ENCODE measurements around the gene STAC3.

STAC3 gene

GRCh38 chr12:57229634-57230380 lies 21.2 kb downstream of the STAC3 start, which contains the start of gene SHMT2:
Gene SHMT2, plus strand, starts transcription at chr12:57229711. Its CDS starts 68 bp downstream, at chr12:57229779.
- peak within 1 kb of the TSS; percentile 40 for H3K27ac ChIP-seq
- H3K27me3 ChIP-seq, result peaks cover 46% of the 10 kb centered on the region
- H3K4me3 ChIP-seq (ENCODE audit: low read depth in 1 of 2, low read length in 1 of 2), result peak within 1 kb of the TSS; percentile 51 to 56
- peaks cover 21% of the 10 kb centered on the region for H3K36me3 ChIP-seq
- H3K4me1 ChIP-seq (ENCODE audit: control insufficient read depth in 1 of 2, insufficient read depth in 1 of 2, low read depth in 1 of 2, low read length in 1 of 2), result peaks cover 36 to 44% of the 10 kb centered on the region in 2 experiments
- H3K9me3 ChIP-seq, result no peaks in the 10 kb centered on the region
- TF ChIP-seq CTCF (IDR thresholded peaks at IDR 0.05), result no peak

GRCh38 chr12:57229046-57229633 lies 21.8 kb downstream of the STAC3 start:
- Histone ChIP-seq H3K27me3 (peaks cover 51% of the 10 kb centered on the region), H3K4me1 (ENCODE audit: control insufficient read depth in 1 of 2, insufficient read depth in 1 of 2, low read depth in 1 of 2, low read length in 1 of 2) (peaks cover 40 to 48% of the 10 kb centered on the region in 2 experiments), H3K4me3 (ENCODE audit: low read depth in 1 of 2, low read length in 1 of 2) (peak overlapping the region; percentile 51 to 56), H3K9me3 (no peaks in the 10 kb centered on the region), H3K27ac (no peak overlapping the region), H3K36me3 (peaks cover 20% of the 10 kb centered on the region)
- TF ChIP-seq CTCF (IDR thresholded peaks at IDR 0.05), result no peak

DNA sequence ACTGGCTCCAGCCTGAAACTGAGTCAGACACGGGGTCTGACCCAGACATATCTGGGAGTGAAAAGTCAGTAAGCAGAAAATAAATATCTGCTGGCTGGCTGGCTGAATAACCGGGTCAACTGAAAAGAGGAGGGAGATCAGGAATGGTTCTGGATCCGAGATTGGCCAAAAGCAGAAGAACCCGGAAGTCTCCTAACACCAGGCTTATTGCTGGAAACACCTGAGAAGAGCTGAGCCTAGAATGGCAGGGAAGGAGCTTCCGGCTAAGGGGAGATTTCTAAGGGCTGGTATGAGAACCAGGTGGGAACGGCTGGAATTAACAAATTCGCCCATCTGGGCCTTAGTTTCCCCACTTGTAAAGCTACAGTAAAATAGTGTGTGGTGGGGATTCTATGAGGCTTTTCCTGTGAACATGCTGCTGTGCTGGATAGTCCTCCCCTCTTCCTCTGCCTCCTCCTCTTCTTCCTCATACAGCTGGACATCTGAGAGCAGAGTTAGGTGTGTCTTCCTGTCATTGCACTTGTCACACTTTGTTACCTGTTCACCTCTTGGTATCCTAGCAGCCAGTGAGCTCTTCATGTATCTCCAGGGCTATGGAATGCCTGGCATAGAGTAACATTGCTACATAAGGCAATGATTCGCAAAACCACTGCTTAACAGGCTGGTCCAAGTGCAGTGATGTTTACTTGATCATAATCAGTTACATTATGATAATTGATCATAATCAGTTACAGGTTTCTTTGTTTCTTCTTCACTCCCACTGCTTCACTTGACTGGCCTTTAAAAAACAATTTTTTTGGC lies 23.5 kb downstream of the STAC3 start:
- Histone ChIP-seq H3K4me3 (ENCODE audit: low read depth in 1 of 2, low read length in 1 of 2) (no peak overlapping the region), H3K36me3 (peaks cover 4% of the 10 kb centered on the region), H3K4me1 (ENCODE audit: control insufficient read depth in 1 of 2, insufficient read depth in 1 of 2, low read depth in 1 of 2, low read length in 1 of 2) (peaks cover 40 to 48% of the 10 kb centered on the region in 2 experiments), H3K27me3 (peaks cover 67% of the 10 kb centered on the region), H3K9me3 (no peaks in the 10 kb centered on the region), H3K27ac (no peak overlapping the region)
- no peak for TF ChIP-seq CTCF (IDR thresholded peaks at IDR 0.05)

DNA sequence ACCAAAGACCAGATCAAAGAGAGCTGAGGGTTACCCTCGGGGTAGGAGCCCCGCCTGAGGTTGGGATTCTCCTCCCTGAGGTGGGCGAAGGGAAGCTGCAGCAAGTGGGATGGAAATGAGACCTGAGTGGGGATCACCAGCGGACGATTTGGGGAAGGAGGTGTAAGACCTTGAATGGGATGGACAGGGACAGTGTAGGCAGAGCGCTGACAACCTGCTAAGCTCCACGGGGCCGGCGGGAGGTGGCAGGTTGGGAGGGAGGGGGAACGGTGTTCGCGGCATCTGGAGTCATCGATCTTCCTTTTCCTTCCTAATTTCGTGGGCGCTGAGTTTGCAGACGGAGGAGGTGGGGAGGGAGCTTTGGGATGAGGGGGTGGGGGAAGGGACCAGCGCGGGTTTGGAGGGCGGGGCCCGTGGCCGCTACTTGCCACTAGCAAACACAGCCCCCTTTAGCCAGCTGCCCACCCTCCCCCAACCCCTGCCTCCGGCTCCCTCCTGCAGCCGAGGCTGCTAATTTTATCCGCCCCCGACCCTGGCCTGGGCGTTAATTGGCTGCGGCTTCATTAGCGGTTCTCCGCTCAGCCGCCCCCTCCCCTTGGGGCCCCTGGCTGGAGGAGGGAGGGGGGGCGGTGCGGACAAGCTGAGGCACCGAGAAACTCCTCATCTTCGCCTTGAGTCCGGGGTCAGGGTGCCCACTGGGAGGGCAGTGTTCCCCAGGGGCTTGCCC lies 24.2 kb downstream of the STAC3 start:
- no peaks in the 10 kb centered on the region for H3K9me3 ChIP-seq
- H3K27me3 ChIP-seq, result peaks cover 75% of the 10 kb centered on the region
- no peaks in the 10 kb centered on the region for H3K36me3 ChIP-seq
- peaks cover 40 to 48% of the 10 kb centered on the region in 2 experiments for H3K4me1 ChIP-seq (ENCODE audit: control insufficient read depth in 1 of 2, insufficient read depth in 1 of 2, low read depth in 1 of 2, low read length in 1 of 2)
- peak overlapping the region in 1 of 2 experiments; percentile 6 for H3K4me3 ChIP-seq (ENCODE audit: low read depth in 1 of 2, low read length in 1 of 2)
- TF ChIP-seq CTCF (IDR thresholded peaks at IDR 0.05), result no peak
- H3K27ac ChIP-seq, result no peak overlapping the region

DNA sequence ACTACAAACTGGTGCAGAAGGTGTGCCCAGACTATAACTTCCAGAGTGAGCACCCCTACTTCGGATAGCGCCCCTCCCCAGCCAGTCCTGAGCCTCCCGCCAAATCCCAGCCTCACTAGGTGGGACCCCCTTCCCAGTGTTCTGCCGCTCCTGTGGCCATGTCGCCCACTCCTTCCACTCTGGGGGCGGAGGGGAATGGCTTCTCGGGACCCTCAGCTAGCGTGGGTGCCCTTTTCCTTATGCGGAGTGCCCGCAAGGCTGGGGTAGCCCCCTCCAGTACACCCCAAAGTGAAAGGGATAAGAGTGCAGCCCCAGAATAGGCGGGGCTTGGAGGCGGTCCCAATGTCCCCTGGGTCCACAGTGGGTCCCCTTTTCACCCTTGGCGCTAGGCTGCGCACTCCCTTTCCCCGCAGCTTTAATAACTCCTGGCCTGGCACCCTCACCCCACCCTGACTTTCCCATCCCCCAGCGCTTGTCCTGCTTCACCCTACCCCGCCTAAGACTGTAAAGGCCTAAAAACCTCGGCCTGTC lies 25.2 kb downstream of the STAC3 start:
- peaks cover 85% of the 10 kb centered on the region for H3K27me3 ChIP-seq
- H3K9me3 ChIP-seq, result no peaks in the 10 kb centered on the region
- H3K27ac ChIP-seq, result no peak overlapping the region
- no peak for TF ChIP-seq CTCF (IDR thresholded peaks at IDR 0.05)
- peaks cover 38 to 48% of the 10 kb centered on the region in 2 experiments for H3K4me1 ChIP-seq (ENCODE audit: control insufficient read depth in 1 of 2, insufficient read depth in 1 of 2, low read depth in 1 of 2, low read length in 1 of 2)
- no peaks in the 10 kb centered on the region for H3K36me3 ChIP-seq
- H3K4me3 ChIP-seq (ENCODE audit: low read depth in 1 of 2, low read length in 1 of 2), result no peak overlapping the region

All from neutrophil (primary cell).